CD4-positive, alpha-beta memory T cell (primary cell): ENCODE measurements around the gene ABCB4. TPM values are rescaled to one million over a fixed set of nuclear protein-coding genes. Genes with fewer than 3 reads are reported as not detected.

ENCODE experiments used
- CTCF ChIA-PET: fragments of 350-600 bp; sonication (Branson Sonifier 250); formaldehyde crosslinking; loops from one replicate; lab custom pipeline; 2021; ENCODE audit warnings: inconsistent platforms; ENCODE audit not compliant: partially characterized antibody; lab: Charles Lee
- POLR2A ChIA-PET: fragments of 350-600 bp; sonication (Branson Sonifier 250); formaldehyde crosslinking; loops from one replicate; lab custom pipeline; 2021; ENCODE audit not compliant: partially characterized antibody; lab: Charles Lee
- DNase-seq, 5 donors: peaks; one replicate each; pipeline versions ENCODE4 v3.0.0 to v3.0.0-alpha.2; 2020 to 2022; ENCODE audit warnings: mixed read lengths in 1 of 5
- H3K27ac ChIP-seq: one replicate; pipeline ENCODE4 v1.7.0; 2013; ENCODE audit warnings: low read depth, low read length
- H3K27me3 ChIP-seq: 2 replicates; pipeline ENCODE4 v1.7.0; 2013; ENCODE audit warnings: mild to moderate bottlenecking, low read length, moderate library complexity; ENCODE audit not compliant: insufficient read depth
- H3K36me3 ChIP-seq: 2 replicates; pipeline ENCODE4 v1.7.0; 2013; ENCODE audit warnings: mild to moderate bottlenecking, low read length, moderate library complexity; ENCODE audit not compliant: insufficient read depth
- H3K4me1 ChIP-seq: 2 replicates; pipeline ENCODE4 v1.7.0; 2013; ENCODE audit warnings: mild to moderate bottlenecking, low read length, moderate library complexity; ENCODE audit not compliant: insufficient read depth
- H3K4me3 ChIP-seq, 2 donors: one replicate each; pipeline ENCODE4 v1.7.0; 2013; ENCODE audit warnings: low read length in 2 of 2, mild to moderate bottlenecking in 1 of 2
- H3K9me3 ChIP-seq, 2 donors: one replicate each; pipeline ENCODE4 v1.7.0; 2013; ENCODE audit warnings: low read length in 2 of 2, control low read depth in 1 of 2; ENCODE audit not compliant: control insufficient read depth in 1 of 2
- H3K27ac Mint-ChIP-seq, 7 donors: one replicate each; pipeline ENCODE4 v1.8.0; 2020 to 2021; ENCODE audit warnings: mixed read lengths in 7 of 7, mild to moderate bottlenecking in 6 of 7, inconsistent platforms in 3 of 7, moderate library complexity in 3 of 7
- H3K27me3 Mint-ChIP-seq, 2 donors: one replicate each; pipeline ENCODE4 v1.8.0; 2020 to 2021; ENCODE audit warnings: mixed read lengths in 2 of 2
- H3K36me3 Mint-ChIP-seq, 2 donors: one replicate each; pipeline ENCODE4 v1.8.0; 2020 to 2021; ENCODE audit warnings: mixed read lengths in 2 of 2, inconsistent platforms in 1 of 2, mild to moderate bottlenecking in 1 of 2
- H3K4me1 Mint-ChIP-seq, 4 donors: one replicate each; pipeline ENCODE4 v1.8.0; 2020 to 2021; ENCODE audit warnings: mixed read lengths in 4 of 4, mild to moderate bottlenecking in 1 of 4
- H3K4me3 Mint-ChIP-seq, 8 donors: one replicate each; pipeline ENCODE4 v1.8.0; 2020 to 2021; ENCODE audit warnings: mixed read lengths in 8 of 8, mild to moderate bottlenecking in 7 of 8, moderate library complexity in 6 of 8, inconsistent platforms in 3 of 8
- H3K9me3 Mint-ChIP-seq, 8 donors: one replicate each; pipeline ENCODE4 v1.8.0; 2020 to 2021; ENCODE audit warnings: mixed read lengths in 8 of 8, mild to moderate bottlenecking in 5 of 8, inconsistent platforms in 3 of 8, moderate library complexity in 1 of 8
- intact Hi-C: fragments of 100-400 bp; cut with micrococcal nuclease; formaldehyde crosslinking; loops from one replicate; pipeline ENCODE4 v1.15.1; 2023
- polyA plus RNA-seq, 2 donors: library from polyadenylated mRNA; unstranded; fragments of 300-500 nt; fragmentation: Illumina TruSeq; gene quantifications; one replicate each; pipeline ENCODE4 v1.2.3, GENCODE V29; 2021
- total RNA-seq, 2 experiments: library from RNA; stranded (reverse); gene quantifications; one replicate each; pipeline ENCODE4 v1.2.3, GENCODE V29; 2021

Gene ABCB4
- total RNA-seq, result not detected
- polyA plus RNA-seq, result under 1 TPM in 1 of 2 donors, not detected in 1; 0.11 TPM

- Mint-ChIP-seq H3K9me3 (peaks cover 0 to 2% (median 0%) of the 10 kb centered on the region in 8 donors), H3K4me3 (peak within 1 kb of the TSS in 7 of 8 donors; percentile 27 to 60 (median 42)), H3K4me1 (peaks cover 5 to 21% (median 12%) of the 10 kb centered on the region in 4 donors), H3K27ac (no peak within 1 kb of the TSS), H3K27me3 (peaks cover 25 to 32% of the 10 kb centered on the region in 2 donors), H3K36me3 (no peaks in the 10 kb centered on the region)
- no peaks in the 10 kb centered on the region for H3K9me3 ChIP-seq
- H3K27me3 ChIP-seq, result peaks cover 16% of the 10 kb centered on the region
- POLR2A ChIA-PET, result no interaction called here
- CTCF ChIA-PET, result no interaction called here
- intact Hi-C loops, result no loop called here
- no peak for DNase-seq
- H3K4me1 ChIP-seq, result peaks cover 4% of the 10 kb centered on the region
- no peak within 1 kb of the TSS for H3K4me3 ChIP-seq
- no peak within 1 kb of the TSS for H3K27ac ChIP-seq
- H3K36me3 ChIP-seq, result no peaks in the 10 kb centered on the region
Measured at GRCh38 chr7:87475359-87476178, at the start of gene ABCB4. Gene ABCB4, minus strand, starts transcription at chr7:87475680. Its CDS starts 215 bp downstream, at chr7:87475465.

DNA sequence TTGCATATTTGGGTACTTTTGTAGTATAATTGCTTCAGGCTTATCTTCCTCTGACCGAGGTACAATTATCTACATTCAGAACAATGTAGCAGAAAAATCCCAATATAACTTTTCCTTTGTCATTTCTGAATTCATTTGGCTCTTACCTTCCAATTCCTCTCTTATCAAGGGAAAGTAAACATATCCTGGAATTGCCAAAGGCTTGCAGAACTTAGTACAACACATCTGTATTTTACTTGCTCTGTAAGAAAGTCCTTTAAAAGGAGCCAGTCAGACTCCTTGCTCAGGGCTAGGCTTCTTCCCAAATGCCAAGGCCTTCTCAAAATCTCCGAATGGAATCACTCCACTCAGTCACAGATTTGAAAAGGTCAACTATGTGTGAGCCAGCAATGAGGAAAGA lies 43.3 kb upstream of the ABCB4 start:
- no peak for DNase-seq
- no peak overlapping the region for H3K27ac Mint-ChIP-seq
- Histone ChIP-seq H3K36me3 (no peaks in the 10 kb centered on the region), H3K27me3 (no peaks in the 10 kb centered on the region), H3K4me3 (no peak overlapping the region), H3K9me3 (no peaks in the 10 kb centered on the region), H3K27ac (no peak overlapping the region), H3K4me1 (no peaks in the 10 kb centered on the region)
- CTCF ChIA-PET, result no interaction called here
- peaks cover 4 to 8% of the 10 kb centered on the region in 2 donors for H3K27me3 Mint-ChIP-seq
- no peaks in the 10 kb centered on the region for H3K4me1 Mint-ChIP-seq
- intact Hi-C loops, result no loop called here
- peaks cover 9 to 12% of the 10 kb centered on the region in 2 donors for H3K36me3 Mint-ChIP-seq
- H3K4me3 Mint-ChIP-seq, result no peak overlapping the region
- POLR2A ChIA-PET, result no interaction called here
- H3K9me3 Mint-ChIP-seq, result no peaks in the 10 kb centered on the region

DNA sequence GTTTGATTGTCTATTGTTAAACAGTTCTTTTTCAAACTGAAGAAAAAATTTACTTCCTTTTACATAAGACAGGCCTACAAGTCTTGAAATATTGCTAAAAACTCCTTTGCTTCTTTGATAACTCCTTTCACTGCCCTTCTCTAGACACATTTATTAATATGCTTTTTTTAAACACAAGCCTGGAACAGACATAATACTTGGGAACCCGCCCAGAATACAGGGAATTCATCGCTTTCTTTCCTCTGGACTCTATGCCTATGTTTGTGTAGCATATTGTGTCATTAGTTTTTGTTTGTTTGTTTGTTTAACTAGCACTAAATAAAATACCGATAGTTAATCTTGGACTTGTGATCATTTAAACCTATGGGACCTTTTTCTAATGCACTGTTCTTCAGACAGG lies 42.4 kb upstream of the ABCB4 start:
- Histone ChIP-seq H3K4me3 (no peak overlapping the region), H3K9me3 (no peaks in the 10 kb centered on the region), H3K4me1 (no peaks in the 10 kb centered on the region), H3K36me3 (no peaks in the 10 kb centered on the region), H3K27me3 (no peaks in the 10 kb centered on the region), H3K27ac (no peak overlapping the region)
- H3K4me3 Mint-ChIP-seq, result no peak overlapping the region
- DNase-seq, result no peak
- peaks cover 12% of the 10 kb centered on the region in 2 donors for H3K36me3 Mint-ChIP-seq
- peaks cover 4 to 8% of the 10 kb centered on the region in 2 donors for H3K27me3 Mint-ChIP-seq
- CTCF ChIA-PET, result no interaction called here
- no peaks in the 10 kb centered on the region for H3K9me3 Mint-ChIP-seq
- H3K4me1 Mint-ChIP-seq, result no peaks in the 10 kb centered on the region
- POLR2A ChIA-PET, result no interaction called here
- intact Hi-C loops, result no loop called here
- H3K27ac Mint-ChIP-seq, result no peak overlapping the region

DNA sequence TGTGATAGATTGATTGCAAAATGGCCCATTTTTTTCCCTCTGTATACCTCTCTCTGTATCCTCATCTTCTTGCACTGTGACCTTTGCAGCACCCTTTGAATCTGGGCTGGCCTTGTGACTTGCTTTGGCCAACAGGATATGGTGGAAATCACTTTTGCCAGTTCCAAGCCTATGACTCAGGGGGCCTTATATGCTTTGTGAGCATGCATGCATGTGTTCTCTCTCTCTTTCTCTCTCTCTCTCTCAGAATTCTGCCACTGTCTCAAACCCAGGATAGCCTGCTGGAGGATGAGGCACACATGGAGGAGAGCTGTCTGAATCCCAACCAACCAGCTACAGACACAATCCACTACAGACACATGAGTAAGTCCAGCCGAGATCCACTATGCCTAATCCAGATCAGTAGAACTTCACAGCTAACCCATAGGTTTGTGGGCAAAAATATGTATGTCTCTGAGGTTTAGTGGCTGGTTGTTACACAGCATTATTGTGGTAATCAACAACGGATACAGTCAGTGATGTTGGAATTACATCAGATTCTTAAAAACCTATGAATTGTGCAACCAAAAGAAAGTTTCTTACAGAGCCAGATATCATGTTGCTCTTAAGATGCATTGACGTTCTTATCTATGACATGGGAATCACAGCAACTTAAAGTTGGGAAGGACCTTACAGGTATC lies 41.8 kb upstream of the ABCB4 start:
- no peak overlapping the region for H3K27ac ChIP-seq
- H3K36me3 ChIP-seq, result no peaks in the 10 kb centered on the region
- intact Hi-C loops, result no loop called here
- no peaks in the 10 kb centered on the region for H3K4me1 ChIP-seq
- no peak for DNase-seq
- Mint-ChIP-seq H3K36me3 (peaks cover 12% of the 10 kb centered on the region in 2 donors), H3K27ac (no peak overlapping the region), H3K9me3 (no peaks in the 10 kb centered on the region), H3K4me1 (no peaks in the 10 kb centered on the region), H3K27me3 (peaks cover 4 to 8% of the 10 kb centered on the region in 2 donors), H3K4me3 (no peak overlapping the region)
- ChIA-PET CTCF (interaction anchor here (1.5 kb wide), 1 partner anchor 18 kb away, joined by 3 read pairs; no protein-coding TSS in a partner anchor), POLR2A (no interaction called here)
- no peaks in the 10 kb centered on the region for H3K27me3 ChIP-seq
- H3K4me3 ChIP-seq, result no peak overlapping the region
- H3K9me3 ChIP-seq, result no peaks in the 10 kb centered on the region

- no peak overlapping the region for H3K4me3 ChIP-seq
- Mint-ChIP-seq H3K4me1 (peaks cover 0 to 2% (median 0%) of the 10 kb centered on the region in 4 donors), H3K27me3 (peaks cover 4 to 5% of the 10 kb centered on the region in 2 donors), H3K27ac (no peak overlapping the region), H3K9me3 (no peaks in the 10 kb centered on the region), H3K36me3 (peaks cover 7 to 21% of the 10 kb centered on the region in 2 donors), H3K4me3 (no peak overlapping the region)
- no peaks in the 10 kb centered on the region for H3K27me3 ChIP-seq
- no peak overlapping the region for H3K27ac ChIP-seq
- intact Hi-C loops, result no loop called here
- ChIA-PET CTCF (no interaction called here), POLR2A (no interaction called here)
- H3K9me3 ChIP-seq, result no peaks in the 10 kb centered on the region
- DNase-seq, result no peak
- H3K4me1 ChIP-seq, result no peaks in the 10 kb centered on the region
- no peaks in the 10 kb centered on the region for H3K36me3 ChIP-seq
Measured at GRCh38 chr7:87513735-87514335, 38.4 kb upstream of the ABCB4 start.

GRCh38 chr7:87512906-87513305 lies 37.4 kb upstream of the ABCB4 start:
- H3K36me3 ChIP-seq, result no peaks in the 10 kb centered on the region
- CTCF ChIA-PET, result no interaction called here
- H3K27ac ChIP-seq, result no peak overlapping the region
- H3K36me3 Mint-ChIP-seq, result peaks cover 11 to 20% of the 10 kb centered on the region in 2 donors
- no peaks in the 10 kb centered on the region for H3K4me1 ChIP-seq
- no peak overlapping the region for H3K4me3 Mint-ChIP-seq
- no peak for DNase-seq
- no peak overlapping the region for H3K4me3 ChIP-seq
- no peaks in the 10 kb centered on the region for H3K9me3 ChIP-seq
- intact Hi-C loops, result no loop called here
- POLR2A ChIA-PET, result no interaction called here
- H3K27me3 ChIP-seq, result no peaks in the 10 kb centered on the region
- H3K27me3 Mint-ChIP-seq, result peaks cover 4 to 5% of the 10 kb centered on the region in 2 donors
- H3K27ac Mint-ChIP-seq, result no peak overlapping the region
- H3K9me3 Mint-ChIP-seq, result no peaks in the 10 kb centered on the region
- H3K4me1 Mint-ChIP-seq, result peaks cover 0 to 2% (median 0%) of the 10 kb centered on the region in 4 donors

DNA sequence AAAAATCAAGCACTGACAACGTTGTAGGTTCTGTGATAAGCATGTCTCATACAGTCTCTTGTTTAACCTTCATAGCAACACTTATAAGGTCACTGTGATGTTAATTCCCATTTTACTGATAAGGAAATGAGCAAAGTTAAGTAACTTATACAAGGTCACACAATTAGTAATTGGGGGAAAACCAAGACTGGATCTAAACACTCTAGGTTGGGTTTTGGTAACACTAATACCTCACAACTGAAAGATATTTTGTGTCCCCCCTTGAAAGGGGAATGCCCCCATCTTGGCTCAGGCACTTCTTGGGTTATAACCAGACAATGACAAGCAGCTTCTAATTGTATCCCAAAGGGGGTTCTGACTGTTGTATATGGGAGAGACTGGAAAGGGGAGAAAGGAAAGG lies 36.0 kb upstream of the ABCB4 start:
- H3K27ac Mint-ChIP-seq, result peak overlapping the region in 1 of 7 donors; percentile 8
- CTCF ChIA-PET, result no interaction called here

More for the DNA sequence above, 36.0 kb upstream of the ABCB4 start:
- Histone ChIP-seq H3K4me1 (no peaks in the 10 kb centered on the region), H3K4me3 (no peak overlapping the region), H3K9me3 (no peaks in the 10 kb centered on the region), H3K27me3 (no peaks in the 10 kb centered on the region), H3K27ac (no peak overlapping the region), H3K36me3 (no peaks in the 10 kb centered on the region)
- H3K36me3 Mint-ChIP-seq, result peaks cover 11 to 22% of the 10 kb centered on the region in 2 donors
- peaks cover 4 to 5% of the 10 kb centered on the region in 2 donors for H3K27me3 Mint-ChIP-seq
- H3K9me3 Mint-ChIP-seq, result no peaks in the 10 kb centered on the region
- no peak for DNase-seq
- no peak overlapping the region for H3K4me3 Mint-ChIP-seq
- intact Hi-C loops, result no loop called here
- POLR2A ChIA-PET, result no interaction called here
- peaks cover 0 to 2% (median 0%) of the 10 kb centered on the region in 4 donors for H3K4me1 Mint-ChIP-seq
